ENCODE data around the gene SLC27A3. TPM values are rescaled to one million over a fixed set of nuclear protein-coding genes. Genes with fewer than 3 reads are reported as not detected.

Gene SLC27A3
- total RNA-seq, 2 experiments from 2014 or later, result 41.1 to 50.1 TPM

DNA sequence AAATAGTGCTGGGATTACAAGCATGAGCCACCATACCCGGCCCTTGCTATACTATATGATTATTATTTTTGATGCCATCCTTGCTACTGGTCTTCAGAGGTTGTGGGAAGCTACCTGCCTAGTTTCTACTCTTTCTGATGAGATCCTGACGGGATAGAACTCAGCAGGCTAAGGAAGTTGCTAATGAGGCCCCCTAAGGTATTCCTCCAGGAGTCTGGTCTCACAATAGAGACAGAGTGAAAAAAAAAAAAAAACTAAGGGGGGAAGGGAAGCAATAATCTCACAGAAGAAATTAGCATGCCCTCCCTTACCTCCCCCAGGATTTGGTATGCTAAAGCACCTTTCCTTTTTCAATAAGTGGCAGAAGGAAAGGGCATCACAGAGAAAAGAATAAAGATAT, 29.8 kb upstream of the SLC27A3 start:
- H3K27me3 Mint-ChIP-seq (ENCODE audit: low read depth), result no peaks in the 10 kb centered on the region
- CTCF ChIA-PET, result no interaction called here

GRCh38 chr1:153746174-153746573, 29.0 kb upstream of the SLC27A3 start:
- no peak overlapping the region for H3K4me3 Mint-ChIP-seq
- DNase-seq (no peak), ATAC-seq (no peak)
- POLR2A ChIA-PET, result interaction anchor here (0.6 kb wide), 1 partner anchor 215 kb away, joined by 6 read pairs; no protein-coding TSS in a partner anchor
- H3K27ac Mint-ChIP-seq, result no peak overlapping the region
- CTCF ChIA-PET, result no interaction called here
- H3K36me3 Mint-ChIP-seq (ENCODE audit: low read depth), result peaks cover 64% of the 10 kb centered on the region
- no peaks in the 10 kb centered on the region for H3K27me3 Mint-ChIP-seq (ENCODE audit: low read depth)
- peaks cover 17% of the 10 kb centered on the region for H3K4me1 Mint-ChIP-seq (ENCODE audit: low read depth)
- no peaks in the 10 kb centered on the region for H3K9me3 Mint-ChIP-seq (ENCODE audit: insufficient read depth)

More for the DNA sequence above, 29.8 kb upstream of the SLC27A3 start:
- POLR2A ChIA-PET, result interaction anchor here (0.6 kb wide), 1 partner anchor 216 kb away, joined by 6 read pairs; no protein-coding TSS in a partner anchor
- H3K36me3 Mint-ChIP-seq (ENCODE audit: low read depth), result peaks cover 62% of the 10 kb centered on the region
- H3K27ac Mint-ChIP-seq, result no peak overlapping the region
- no peak overlapping the region for H3K4me3 Mint-ChIP-seq
- no peaks in the 10 kb centered on the region for H3K9me3 Mint-ChIP-seq (ENCODE audit: insufficient read depth)
- H3K4me1 Mint-ChIP-seq (ENCODE audit: low read depth), result peaks cover 17% of the 10 kb centered on the region
- ATAC-seq, result no peak
- DNase-seq, result no peak

DNA sequence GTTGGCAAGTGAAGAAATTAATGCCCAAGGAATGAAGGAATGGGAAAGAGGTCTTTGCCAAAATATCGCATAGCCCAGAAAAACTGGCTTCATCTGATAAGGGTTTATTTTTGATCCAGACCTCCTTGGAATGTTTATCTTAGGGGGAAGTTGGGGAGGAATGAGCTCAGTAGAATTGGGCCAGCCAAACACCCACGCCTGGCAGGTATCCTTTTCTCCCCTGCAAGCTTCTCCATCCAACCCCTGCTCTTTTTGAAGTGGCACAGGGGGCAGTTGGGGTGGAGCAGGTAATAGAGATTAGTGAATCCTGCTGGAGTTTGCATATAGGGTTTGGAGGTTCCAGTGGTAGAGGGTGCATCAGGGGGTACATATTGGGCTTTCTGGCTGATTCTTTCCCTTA, 26.3 kb upstream of the SLC27A3 start:
- Mint-ChIP-seq H3K36me3 (ENCODE audit: low read depth) (peaks cover 53% of the 10 kb centered on the region), H3K4me1 (ENCODE audit: low read depth) (peaks cover 6% of the 10 kb centered on the region), H3K27ac (no peak overlapping the region), H3K9me3 (ENCODE audit: insufficient read depth) (no peaks in the 10 kb centered on the region), H3K27me3 (ENCODE audit: low read depth) (no peaks in the 10 kb centered on the region), H3K4me3 (no peak overlapping the region)
- ChIA-PET CTCF (interaction anchor here (0.6 to 1.9 kb wide), 10 partner anchors 9 to 238 kb away, joined by 3 to 7 read pairs (median 4); partner anchors contain the start of genes DENND4B, NPR1, RAB13 and SLC27A3), POLR2A (no interaction called here)
- no peak for ATAC-seq
- DNase-seq, result no peak

DNA sequence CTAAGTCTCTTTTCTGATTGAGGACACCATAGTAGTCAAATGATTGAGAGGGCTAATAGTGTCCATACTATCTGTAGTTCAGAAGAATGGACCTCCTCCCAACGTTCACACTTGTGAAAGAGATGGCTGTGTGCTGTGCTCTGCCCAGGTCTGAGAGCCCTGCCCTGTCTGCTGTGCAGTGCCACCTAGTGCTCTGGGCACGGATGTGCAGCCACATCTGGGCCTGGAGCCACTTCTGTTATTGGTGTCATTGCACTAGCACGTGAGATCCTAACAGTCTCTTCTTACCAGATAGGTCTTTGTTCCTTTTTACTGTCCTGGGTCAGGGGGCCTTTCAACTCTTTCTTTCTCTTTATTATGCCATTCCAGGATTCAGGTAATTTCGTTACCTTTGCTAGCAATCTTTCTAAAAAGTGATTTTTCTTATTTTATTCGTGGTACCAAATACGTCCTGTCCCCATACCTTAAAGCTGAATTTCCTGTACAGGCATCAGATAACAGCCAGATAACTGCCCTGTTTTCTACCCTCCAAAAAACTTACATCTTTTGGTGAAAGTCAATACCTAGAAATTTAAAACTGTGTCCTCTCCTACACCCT, 25.7 kb upstream of the SLC27A3 start:
- ChIA-PET CTCF (interaction anchor here (0.7 to 2.5 kb wide), 11 partner anchors 15 to 237 kb away, joined by 3 to 8 read pairs (median 5); partner anchors contain the start of genes DENND4B, NPR1 and RAB13), POLR2A (no interaction called here)
- DNase-seq (peak; percentile 84), ATAC-seq (peak; percentile 100)
- H3K27ac Mint-ChIP-seq, result no peak overlapping the region
- H3K4me1 Mint-ChIP-seq (ENCODE audit: low read depth), result peaks cover 6% of the 10 kb centered on the region
- no peaks in the 10 kb centered on the region for H3K27me3 Mint-ChIP-seq (ENCODE audit: low read depth)
- no peak overlapping the region for H3K4me3 Mint-ChIP-seq
- peaks cover 54% of the 10 kb centered on the region for H3K36me3 Mint-ChIP-seq (ENCODE audit: low read depth)
- no peaks in the 10 kb centered on the region for H3K9me3 Mint-ChIP-seq (ENCODE audit: insufficient read depth)

GRCh38 chr1:153750026-153750995, 24.9 kb upstream of the SLC27A3 start:
- ATAC-seq (no peak), DNase-seq (no peak)
- peaks cover 57% of the 10 kb centered on the region for H3K36me3 Mint-ChIP-seq (ENCODE audit: low read depth)
- H3K9me3 Mint-ChIP-seq (ENCODE audit: insufficient read depth), result no peaks in the 10 kb centered on the region
- ChIA-PET POLR2A (interaction anchor here (0.6 kb wide), 1 partner anchor 23 kb away, joined by 3 read pairs; no protein-coding TSS in a partner anchor), CTCF (interaction anchor here (0.6 to 2.5 kb wide), 9 partner anchors 12 to 240 kb away, joined by 3 to 8 read pairs (median 3); partner anchors contain the start of genes NPR1 and RAB13)
- H3K4me1 Mint-ChIP-seq (ENCODE audit: low read depth), result peaks cover 6% of the 10 kb centered on the region
- no peaks in the 10 kb centered on the region for H3K27me3 Mint-ChIP-seq (ENCODE audit: low read depth)
- H3K4me3 Mint-ChIP-seq, result no peak overlapping the region
- no peak overlapping the region for H3K27ac Mint-ChIP-seq

- ChIA-PET CTCF (interaction anchor here (0.9 to 2.5 kb wide), 4 partner anchors 9 to 241 kb away, joined by 3 to 8 read pairs (median 4); partner anchors contain the start of gene NPR1), POLR2A (no interaction called here)
- no peak overlapping the region for H3K4me3 Mint-ChIP-seq
- H3K27me3 Mint-ChIP-seq (ENCODE audit: low read depth), result no peaks in the 10 kb centered on the region
- ATAC-seq (no peak), DNase-seq (no peak)
- H3K27ac Mint-ChIP-seq, result no peak overlapping the region
- H3K9me3 Mint-ChIP-seq (ENCODE audit: insufficient read depth), result no peaks in the 10 kb centered on the region
- peaks cover 6% of the 10 kb centered on the region for H3K4me1 Mint-ChIP-seq (ENCODE audit: low read depth)
- peaks cover 58% of the 10 kb centered on the region for H3K36me3 Mint-ChIP-seq (ENCODE audit: low read depth)
Observed at GRCh38 chr1:153752072-153752471, 23.1 kb upstream of the SLC27A3 start.

- POLR2A ChIA-PET, result no interaction called here
- DNase-seq (no peak), ATAC-seq (no peak)
- CTCF ChIA-PET, result interaction anchor here (1.1 kb wide), 1 partner anchor 10 kb away, joined by 3 read pairs; no protein-coding TSS in a partner anchor
- Mint-ChIP-seq H3K4me3 (no peak overlapping the region), H3K27ac (no peak overlapping the region), H3K27me3 (ENCODE audit: low read depth) (no peaks in the 10 kb centered on the region), H3K9me3 (ENCODE audit: insufficient read depth) (no peaks in the 10 kb centered on the region), H3K4me1 (ENCODE audit: low read depth) (peaks cover 6% of the 10 kb centered on the region), H3K36me3 (ENCODE audit: low read depth) (peaks cover 58% of the 10 kb centered on the region)
Observed at GRCh38 chr1:153752571-153753195, 22.5 kb upstream of the SLC27A3 start.

DNA sequence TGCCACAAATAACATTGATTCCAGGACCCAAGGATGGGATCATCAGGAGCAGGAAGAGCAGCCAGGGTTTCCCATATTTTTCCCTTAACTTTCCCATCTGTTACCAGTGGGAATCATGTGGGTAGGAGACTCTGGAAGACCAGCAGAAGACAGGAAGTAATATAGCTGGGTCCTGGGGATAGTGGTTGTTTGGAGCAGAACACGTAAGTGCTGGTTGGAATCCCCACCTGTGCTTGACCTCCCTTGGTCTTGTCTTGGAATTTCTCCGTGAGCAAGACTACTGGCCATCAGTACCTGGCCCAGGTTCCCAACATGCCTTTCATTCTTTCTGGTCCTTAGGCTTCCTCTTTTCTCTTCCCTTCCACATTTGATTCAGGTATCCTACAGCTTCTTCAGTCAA, 20.9 kb upstream of the SLC27A3 start:
- Mint-ChIP-seq H3K36me3 (ENCODE audit: low read depth) (peaks cover 52% of the 10 kb centered on the region), H3K4me3 (no peak overlapping the region), H3K27ac (no peak overlapping the region), H3K27me3 (ENCODE audit: low read depth) (no peaks in the 10 kb centered on the region), H3K4me1 (ENCODE audit: low read depth) (peaks cover 5% of the 10 kb centered on the region), H3K9me3 (ENCODE audit: insufficient read depth) (no peaks in the 10 kb centered on the region)
- POLR2A ChIA-PET, result interaction anchor here (1.2 kb wide), 1 partner anchor 26 kb away, joined by 5 read pairs; the partner anchor contains the start of gene INTS3
- CTCF ChIA-PET, result interaction anchor here (0.7 kb wide), 1 partner anchor 363 kb away, joined by 3 read pairs; no protein-coding TSS in a partner anchor
- DNase-seq (no peak), ATAC-seq (no peak)

DNA sequence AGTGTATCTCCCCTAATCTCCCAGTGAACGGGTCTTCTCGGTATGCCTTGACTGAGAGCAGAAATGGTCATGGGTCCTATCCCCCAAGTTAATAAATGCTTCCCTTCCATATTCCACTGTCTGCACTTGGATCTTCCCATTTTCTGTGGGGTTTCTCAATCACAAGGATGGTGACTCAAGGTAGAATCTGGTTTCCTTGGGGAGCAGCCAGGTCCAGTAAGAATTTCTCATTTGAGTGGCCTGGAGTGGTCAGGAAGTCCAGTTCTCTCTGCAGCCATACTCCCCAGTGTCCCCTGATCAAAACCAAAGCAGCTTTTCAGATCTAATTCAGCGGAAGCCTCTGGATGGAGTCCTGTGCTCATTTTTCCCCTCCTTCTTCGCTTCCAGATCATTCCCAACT, 14.8 kb upstream of the SLC27A3 start:
- POLR2A ChIA-PET, result no interaction called here
- H3K36me3 Mint-ChIP-seq (ENCODE audit: low read depth), result peaks cover 57% of the 10 kb centered on the region

DNA sequence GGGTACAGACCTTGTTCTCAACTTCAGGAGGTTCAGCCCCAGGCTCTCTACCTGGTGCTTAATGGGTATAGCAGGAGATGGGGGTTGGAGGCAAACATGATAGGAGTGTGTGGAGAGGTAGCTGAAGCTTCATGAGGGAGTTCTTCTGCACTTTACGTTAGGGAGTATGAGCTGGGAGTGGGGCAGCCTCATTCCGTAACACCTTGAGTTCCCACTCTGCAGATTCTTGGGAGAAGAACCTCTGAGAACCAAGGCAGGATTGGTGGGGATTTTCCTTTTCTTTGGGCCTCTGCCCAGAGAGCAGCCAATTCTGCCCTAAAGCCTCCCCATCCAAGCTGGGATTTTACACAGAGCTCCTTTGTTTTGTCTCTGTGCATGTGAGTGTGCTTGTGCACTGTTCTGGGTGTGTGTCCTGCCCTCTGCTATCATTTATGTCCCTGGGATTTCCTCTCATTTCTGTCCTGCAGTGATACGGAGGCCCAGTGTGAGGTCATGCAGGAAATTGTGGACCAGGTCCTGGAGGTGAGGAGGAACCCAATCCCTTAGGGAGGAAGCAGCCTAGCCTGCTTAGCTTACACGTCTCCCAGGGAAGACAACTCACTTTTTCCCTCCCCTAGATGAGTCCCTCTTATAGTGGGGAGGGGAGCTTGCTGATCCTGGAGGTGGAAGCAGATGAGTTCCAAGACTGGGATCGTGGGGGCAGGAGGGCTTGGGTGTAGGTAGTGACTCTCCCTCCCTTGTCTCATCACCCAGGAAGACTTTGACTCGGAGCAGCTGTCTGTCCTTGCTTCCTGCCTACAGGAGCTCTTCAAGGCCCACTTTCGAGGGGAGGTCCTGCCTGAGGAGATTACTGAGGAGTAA, 11.6 kb upstream of the SLC27A3 start:
- no peak overlapping the region for H3K4me3 Mint-ChIP-seq
- DNase-seq, result no peak
- no peaks in the 10 kb centered on the region for H3K9me3 Mint-ChIP-seq (ENCODE audit: insufficient read depth)
- H3K27ac Mint-ChIP-seq, result peak overlapping the region; percentile 15
- no peaks in the 10 kb centered on the region for H3K4me1 Mint-ChIP-seq (ENCODE audit: low read depth)
- no peak for ATAC-seq
- H3K27me3 Mint-ChIP-seq (ENCODE audit: low read depth), result no peaks in the 10 kb centered on the region
- CTCF ChIA-PET, result interaction anchor here (1.0 to 1.6 kb wide), 2 partner anchors 13 to 223 kb away, joined by 3 to 8 read pairs; partner anchors contain the start of gene RAB13
- POLR2A ChIA-PET, result interaction anchor here (0.5 to 1.2 kb wide), 2 partner anchors 26 to 118 kb away, joined by 3 read pairs; no protein-coding TSS in a partner anchor
- H3K36me3 Mint-ChIP-seq (ENCODE audit: low read depth), result peaks cover 63% of the 10 kb centered on the region

More for the DNA sequence above, 14.8 kb upstream of the SLC27A3 start:
- H3K4me3 Mint-ChIP-seq, result no peak overlapping the region
- no peaks in the 10 kb centered on the region for H3K9me3 Mint-ChIP-seq (ENCODE audit: insufficient read depth)
- H3K4me1 Mint-ChIP-seq (ENCODE audit: low read depth), result no peaks in the 10 kb centered on the region
- DNase-seq, result no peak
- no peak overlapping the region for H3K27ac Mint-ChIP-seq
- CTCF ChIA-PET, result interaction anchor here (1.2 kb wide), 1 partner anchor 36 kb away, joined by 3 read pairs; no protein-coding TSS in a partner anchor
- ATAC-seq, result no peak
- H3K27me3 Mint-ChIP-seq (ENCODE audit: low read depth), result no peaks in the 10 kb centered on the region

Measured in activated CD8-positive, alpha-beta T cell treated with anti-CD3 and anti-CD28 coated beads, Interleukin-2, amount 10 ng/mL, durations not matched to agents 7 days and 5 days (primary cell).